ENCODE measurements around the gene ASB16. TPM values are rescaled to one million over a fixed set of nuclear protein-coding genes. Genes with fewer than 3 reads are reported as not detected.

ASB16 gene
- total RNA-seq, 2 experiments from 2014 or later: 0.30 to 0.44 TPM

DNA sequence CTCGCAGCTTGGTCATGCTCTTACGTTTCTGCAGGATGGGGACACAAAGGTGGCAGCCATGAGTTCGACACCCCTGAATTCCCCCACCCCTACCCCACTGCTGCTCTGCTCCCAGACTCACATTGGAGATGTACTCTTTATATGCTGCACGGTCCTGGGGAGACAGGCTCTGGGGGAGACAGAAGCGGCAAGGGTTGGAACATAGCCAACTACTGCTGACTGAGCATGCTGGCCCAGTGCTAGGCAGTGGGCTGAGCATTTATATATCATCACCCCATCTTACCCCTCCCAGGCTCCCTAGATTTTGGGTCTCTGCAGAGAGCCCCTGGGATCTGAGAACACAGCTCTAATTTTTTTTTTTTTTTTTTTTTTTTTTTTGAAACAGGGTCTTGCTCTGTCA, 37.2 kb downstream of the ASB16 start:
- no TSS peak for BruUV-seq (replicated peaks)
- POLR2A ChIA-PET: no interaction called here
- no peak overlapping the region for H3K4me2 ChIP-seq (ENCODE audit: low read length)
- intact Hi-C loops (cut with micrococcal nuclease; ENCODE audit: unreplicated experiment): no loop called here
- no peaks in the 10 kb centered on the region for H3K9me2 ChIP-seq (ENCODE audit: insufficient read depth, low read length)
- DNase-seq (ENCODE audit: low spot score): no peak
- H3K27ac ChIP-seq (ENCODE audit: low read depth, low read length, poor library complexity, severe bottlenecking): no peak overlapping the region
- H3K36me3 ChIP-seq (ENCODE audit: insufficient read depth, low read length): peaks cover 64% of the 10 kb centered on the region
- no peaks in the 10 kb centered on the region for H3K9me3 ChIP-seq (ENCODE audit: low read length)
- H3K4me1 ChIP-seq (ENCODE audit: insufficient read depth, low read length, poor library complexity, severe bottlenecking): peaks cover 44% of the 10 kb centered on the region
- H2AFZ ChIP-seq (ENCODE audit: low read length): no peak overlapping the region
- no peak overlapping the region for H3K4me3 ChIP-seq (ENCODE audit: low read depth, low read length, poor library complexity, severe bottlenecking)
- TF ChIP-seq EZH2phosphoT487 (IDR thresholded peaks at IDR 0.05; ENCODE audit: borderline replicate concordance, low read depth, low read length): no peak
- TF ChIP-seq, protein P1, sequence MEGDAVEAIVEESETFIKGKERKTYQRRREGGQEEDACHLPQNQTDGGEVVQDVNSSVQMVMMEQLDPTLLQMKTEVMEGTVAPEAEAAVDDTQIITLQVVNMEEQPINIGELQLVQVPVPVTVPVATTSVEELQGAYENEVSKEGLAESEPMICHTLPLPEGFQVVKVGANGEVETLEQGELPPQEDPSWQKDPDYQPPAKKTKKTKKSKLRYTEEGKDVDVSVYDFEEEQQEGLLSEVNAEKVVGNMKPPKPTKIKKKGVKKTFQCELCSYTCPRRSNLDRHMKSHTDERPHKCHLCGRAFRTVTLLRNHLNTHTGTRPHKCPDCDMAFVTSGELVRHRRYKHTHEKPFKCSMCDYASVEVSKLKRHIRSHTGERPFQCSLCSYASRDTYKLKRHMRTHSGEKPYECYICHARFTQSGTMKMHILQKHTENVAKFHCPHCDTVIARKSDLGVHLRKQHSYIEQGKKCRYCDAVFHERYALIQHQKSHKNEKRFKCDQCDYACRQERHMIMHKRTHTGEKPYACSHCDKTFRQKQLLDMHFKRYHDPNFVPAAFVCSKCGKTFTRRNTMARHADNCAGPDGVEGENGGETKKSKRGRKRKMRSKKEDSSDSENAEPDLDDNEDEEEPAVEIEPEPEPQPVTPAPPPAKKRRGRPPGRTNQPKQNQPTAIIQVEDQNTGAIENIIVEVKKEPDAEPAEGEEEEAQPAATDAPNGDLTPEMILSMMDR (conservative IDR thresholded peaks at IDR 0.05; ENCODE audit: low read length): no peak
- H4K20me1 ChIP-seq (ENCODE audit: insufficient read depth, low read length): no peaks in the 10 kb centered on the region
- CTCF ChIA-PET (ENCODE audit: unreplicated experiment): no interaction called here
- H3K79me2 ChIP-seq (ENCODE audit: insufficient read depth, low read depth, low read length): peaks cover 14% of the 10 kb centered on the region; the same call in 1 of the 2 replicates

DNA sequence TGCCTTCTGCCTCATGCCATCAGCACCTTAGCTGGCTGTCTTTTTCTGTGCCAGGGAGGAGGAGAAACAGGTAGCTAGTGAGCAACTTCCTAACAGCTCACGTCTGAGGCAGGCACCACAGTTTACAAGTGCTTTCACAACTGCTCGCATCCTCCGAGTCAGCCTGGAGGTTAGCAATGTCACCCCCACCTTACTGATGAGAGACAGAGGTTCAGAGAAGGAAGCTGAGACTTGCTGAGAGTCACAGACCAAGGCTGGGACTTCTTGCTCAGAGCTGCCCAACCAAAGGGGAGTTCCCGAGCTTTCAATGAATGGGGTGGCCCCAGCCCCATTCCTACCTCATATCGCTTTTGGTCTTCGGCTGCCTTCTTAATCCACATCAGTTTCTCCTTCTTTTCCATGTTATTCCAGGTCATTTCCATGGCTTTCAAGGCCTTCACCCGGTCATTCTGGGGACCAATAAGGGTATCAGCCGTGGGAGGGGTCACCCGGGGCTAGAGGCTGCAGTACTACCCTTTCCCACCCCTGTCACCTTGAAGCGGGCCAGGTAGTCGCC, 39.4 kb downstream of the ASB16 start:
- intact Hi-C loops (cut with micrococcal nuclease; ENCODE audit: unreplicated experiment): loop anchor here (2.0 to 10.0 kb wide), 3 partner anchors 115 to 295 kb away; partner anchors contain the start of genes GPATCH8 and SLC25A39
- Histone ChIP-seq H4K20me1 (ENCODE audit: insufficient read depth, low read length) (no peaks in the 10 kb centered on the region), H3K4me1 (ENCODE audit: insufficient read depth, low read length, poor library complexity, severe bottlenecking) (peaks cover 30% of the 10 kb centered on the region), H3K9me3 (ENCODE audit: low read length) (no peaks in the 10 kb centered on the region), H3K79me2 (ENCODE audit: insufficient read depth, low read depth, low read length) (peaks cover 17% of the 10 kb centered on the region; the same call in 1 of the 2 replicates), H2AFZ (ENCODE audit: low read length) (no peak overlapping the region), H3K36me3 (ENCODE audit: insufficient read depth, low read length) (peaks cover 86% of the 10 kb centered on the region), H3K4me2 (ENCODE audit: low read length) (peak overlapping the region; percentile 72), H3K4me3 (ENCODE audit: low read depth, low read length, poor library complexity, severe bottlenecking) (peak overlapping the region; percentile 52), H3K9me2 (ENCODE audit: insufficient read depth, low read length) (no peaks in the 10 kb centered on the region), H3K27ac (ENCODE audit: low read depth, low read length, poor library complexity, severe bottlenecking) (peak overlapping the region; percentile 53)
- POLR2A ChIA-PET: interaction anchor here (0.6 to 2.0 kb wide), 3 partner anchors 9 to 24 kb away, joined by 3 to 6 read pairs (median 5); no protein-coding TSS in a partner anchor
- CTCF ChIA-PET (ENCODE audit: unreplicated experiment): interaction anchor here (0.6 to 1.5 kb wide), 7 partner anchors 8 to 136 kb away, joined by 3 to 8 read pairs (median 4); partner anchors contain the start of genes GRN and UBTF
- TF ChIP-seq, protein P1 (conservative IDR thresholded peaks at IDR 0.05; ENCODE audit: low read length): no peak
- TF ChIP-seq EZH2phosphoT487 (IDR thresholded peaks at IDR 0.05; ENCODE audit: borderline replicate concordance, low read depth, low read length): no peak
- DNase-seq (ENCODE audit: low spot score): no peak
- no TSS peak for BruUV-seq (replicated peaks)
